GM23248 (cell line): ENCODE data around the gene NUBP1.

Experiments used
- EZH2 ChIP-seq: fragments of 200-600 bp; sonication (generic); IDR thresholded peaks from 2 replicates; pipeline ENCODE4 v1.6.1; 2018; ENCODE audit warnings: antibody characterized with exemption, mild to moderate bottlenecking; ENCODE audit not compliant: insufficient read depth, poor library complexity, severe bottlenecking
- EZH2phosphoT487 ChIP-seq: fragments of 200-600 bp; sonication (generic); IDR thresholded peaks from 2 replicates; pipeline ENCODE4 v1.6.1; 2018; ENCODE audit warnings: antibody characterized with exemption, moderate library complexity, mild to moderate bottlenecking, low read depth; ENCODE audit not compliant: insufficient read depth

DNA sequence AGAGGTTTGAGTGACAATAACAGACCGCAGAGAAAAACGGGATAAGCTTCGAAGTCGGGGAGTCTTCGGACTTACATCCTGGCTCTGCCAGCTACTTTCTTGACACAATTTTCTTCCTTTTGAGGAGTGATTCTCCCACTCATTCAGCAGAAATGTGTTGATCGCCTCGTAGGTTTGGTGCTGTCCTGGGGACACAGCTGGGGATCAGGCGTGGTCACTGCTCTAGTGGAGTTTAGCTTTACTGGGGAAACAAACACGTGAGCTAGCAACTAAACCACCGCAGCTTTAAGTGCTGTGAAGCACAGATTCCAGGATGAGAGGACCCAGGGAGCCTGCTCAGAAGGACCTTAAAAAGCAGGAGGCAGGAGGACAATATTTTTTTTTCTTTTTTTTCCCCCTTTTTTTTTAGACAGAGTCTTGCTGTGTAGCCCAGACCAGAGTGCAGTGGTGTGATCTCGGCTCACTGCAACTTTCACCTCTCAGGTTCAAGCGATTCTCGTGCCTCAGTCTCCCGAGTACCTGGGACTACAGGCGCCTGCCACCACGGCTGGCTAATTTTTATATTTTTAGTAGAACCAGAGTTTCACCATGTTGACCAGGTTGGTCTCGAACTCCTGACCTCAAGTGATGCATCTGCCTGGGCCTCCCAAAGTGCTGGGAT, 858 bp downstream of the NUBP1 start:
- no peak for TF ChIP-seq EZH2phosphoT487
- no peak for TF ChIP-seq EZH2
